Measurements from ENCODE around the gene TIGD6. TPM values are rescaled to one million over a fixed set of nuclear protein-coding genes. Genes with fewer than 3 reads are reported as not detected.
"Not testable (repeated sequence)": the region's sequence is repeated elsewhere in the genome, so short reads cannot be mapped to it uniquely, and the experiment has no call there.

The TIGD6 gene
- total RNA-seq: 2.2 and 2.5 TPM in 2 replicates

DNA sequence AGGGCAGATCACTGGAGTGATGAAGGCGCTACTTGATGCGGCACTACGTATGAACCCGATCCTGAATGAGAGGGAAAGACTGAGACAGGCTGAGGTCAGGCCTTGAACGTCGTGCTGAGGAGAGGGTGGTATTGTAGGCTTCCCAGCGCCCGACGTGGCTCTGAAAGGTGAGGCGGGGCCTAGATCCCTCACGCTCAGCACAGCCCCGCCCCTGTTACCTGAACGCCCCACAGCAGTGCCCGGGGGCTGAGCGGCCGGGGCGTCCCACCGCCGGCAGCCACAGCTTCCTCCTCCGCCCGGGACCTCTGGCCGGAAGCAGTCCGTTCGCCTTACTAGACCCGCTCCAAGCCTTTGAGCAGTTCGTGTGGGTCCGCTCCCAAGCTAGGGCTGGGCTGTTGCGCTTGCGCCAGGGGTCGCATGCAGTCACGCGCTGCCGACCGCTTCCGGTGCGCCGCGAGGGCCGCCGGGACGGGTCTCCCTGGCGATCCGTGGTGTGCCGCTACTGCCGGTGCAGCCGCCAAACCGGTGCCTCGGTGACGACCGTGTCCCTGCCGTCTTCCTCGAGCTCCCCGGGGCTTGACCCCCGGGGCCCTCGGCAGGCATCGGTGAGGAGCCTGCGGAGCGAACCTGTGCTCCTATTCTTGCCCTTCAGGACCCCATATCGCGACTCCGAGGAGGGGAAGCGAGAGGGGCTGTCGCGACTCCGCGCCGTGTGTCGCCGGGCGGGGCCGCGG, at the start of gene TIGD6, which contains the start of gene HMGXB3:
TSS of gene TIGD6 (minus strand) at position 399 of the 734 bp plus-strand sequence. CDS start 4,306 bp downstream, outside the sequence.
TSS of gene HMGXB3 (plus strand) at position 484 of the 734 bp plus-strand sequence. CDS start 4,114 bp downstream, outside the sequence.
- intact Hi-C loops (cut with micrococcal nuclease): loop anchor here (1.0 to 5.0 kb wide), 13 partner anchors 10 to 1772 kb away; partner anchors contain the start of genes CD74, CSNK1A1, G3BP1 and IRGM

DNA sequence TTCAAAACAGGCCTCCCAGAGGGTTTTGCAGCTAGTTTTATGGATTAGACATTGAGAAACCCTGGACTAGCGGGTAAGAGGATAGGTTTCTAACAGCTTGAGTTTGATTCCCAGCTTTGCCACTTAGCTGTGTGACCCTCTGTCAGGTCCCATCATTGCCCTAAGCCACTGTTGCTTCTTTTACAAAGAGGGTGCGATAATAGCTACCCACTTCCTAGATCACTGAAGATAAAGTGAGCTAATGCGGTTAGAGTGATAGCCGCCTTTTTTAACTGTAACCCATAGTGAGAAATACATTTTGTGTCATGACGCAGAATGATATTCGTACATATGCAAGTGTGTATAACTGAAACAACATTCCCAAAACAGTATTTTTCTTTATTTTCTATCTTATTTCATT, 45.6 kb upstream of the TIGD6 start:
- intact Hi-C loops (cut with micrococcal nuclease): no loop called here

GRCh38 chr5:150045549-150045948, 45.1 kb upstream of the TIGD6 start:
- intact Hi-C loops (cut with micrococcal nuclease): no loop called here

DNA sequence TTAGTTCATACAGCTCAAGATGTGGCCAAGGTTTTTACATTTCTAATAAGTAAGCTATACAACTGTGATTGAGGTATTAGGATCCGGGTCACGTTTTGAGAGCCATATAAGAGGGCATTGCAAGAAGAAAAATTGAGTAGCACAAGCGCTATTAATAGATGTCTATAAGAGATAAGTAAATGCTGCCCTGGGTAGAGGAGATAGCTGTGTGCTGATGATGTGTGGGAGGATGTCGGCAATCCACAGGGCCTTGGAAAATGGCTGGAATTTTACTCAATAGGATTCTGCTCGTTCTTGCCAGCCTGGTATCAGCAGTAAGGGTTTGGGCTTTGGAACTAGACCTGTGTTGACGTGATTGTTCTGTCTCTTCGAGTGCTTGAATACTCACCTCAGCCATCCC, 44.3 kb upstream of the TIGD6 start:
- intact Hi-C loops (cut with micrococcal nuclease): loop anchor here (5.0 kb wide), 1 partner anchor 42 kb away; the partner anchor contains the start of genes HMGXB3 and TIGD6

DNA sequence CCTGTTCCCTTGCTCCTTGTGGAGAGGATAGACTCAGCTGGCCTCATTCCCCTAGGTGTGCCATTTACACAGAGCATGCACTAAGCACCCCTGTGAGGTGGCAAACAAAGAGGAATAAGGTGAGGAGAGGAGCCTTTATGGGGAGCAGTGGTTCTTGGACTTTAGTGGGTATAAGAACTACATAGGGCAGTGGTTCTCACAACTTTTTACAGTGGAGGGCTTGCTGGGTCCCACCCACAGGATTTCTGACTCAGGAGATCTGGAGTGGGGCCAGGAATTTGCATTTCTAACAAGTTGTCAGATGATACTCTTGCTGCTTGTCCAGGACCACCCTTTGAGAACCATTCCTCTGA, 43.9 kb upstream of the TIGD6 start:
- intact Hi-C loops (cut with micrococcal nuclease): loop anchor here (5.0 kb wide), 1 partner anchor 42 kb away; the partner anchor contains the start of genes HMGXB3 and TIGD6

- intact Hi-C loops (cut with micrococcal nuclease): loop anchor here (5.0 kb wide), 1 partner anchor 41 kb away; the partner anchor contains the start of genes HMGXB3 and TIGD6
These were observed 43.3 kb upstream of the TIGD6 start for GRCh38 chr5:150043657-150044328.

- intact Hi-C loops (cut with micrococcal nuclease): loop anchor here (5.0 kb wide), 1 partner anchor 40 kb away; the partner anchor contains the start of genes HMGXB3 and TIGD6
These were observed 42.0 kb upstream of the TIGD6 start for GRCh38 chr5:150042459-150042858.

DNA sequence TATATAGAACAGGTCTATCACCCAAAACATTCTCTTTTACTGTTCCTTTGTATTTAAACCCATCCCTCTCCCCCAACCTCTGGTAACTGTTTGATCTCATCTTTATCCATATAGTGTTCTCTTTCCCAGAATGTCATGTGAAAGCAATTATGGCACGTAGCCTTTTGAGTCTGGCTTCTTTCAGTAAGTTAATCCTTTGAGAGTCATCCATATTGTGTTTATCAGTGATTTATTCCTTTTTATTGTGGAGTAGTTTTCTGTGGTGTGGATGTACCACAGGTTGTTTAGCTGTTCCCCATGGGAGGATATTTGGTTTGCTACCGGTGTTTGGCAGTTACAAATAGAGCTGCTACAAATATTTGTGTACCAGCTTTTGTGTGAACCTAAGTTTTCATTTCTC, 38.1 kb upstream of the TIGD6 start:
- intact Hi-C loops (cut with micrococcal nuclease): loop anchor here (5.0 kb wide), 1 partner anchor 179 kb away; no protein-coding TSS in a partner anchor

- intact Hi-C loops (cut with micrococcal nuclease): loop anchor here (5.0 kb wide), 1 partner anchor 181 kb away; no protein-coding TSS in a partner anchor
These were observed 36.1 kb upstream of the TIGD6 start for GRCh38 chr5:150036513-150036912.

- intact Hi-C loops (cut with micrococcal nuclease): loop anchor here (5.0 kb wide), 1 partner anchor 182 kb away; no protein-coding TSS in a partner anchor
These were observed 34.9 kb upstream of the TIGD6 start for GRCh38 chr5:150035139-150035895.

GRCh38 chr5:150034662-150035061, 34.2 kb upstream of the TIGD6 start:
- intact Hi-C loops (cut with micrococcal nuclease): loop anchor here (5.0 kb wide), 1 partner anchor 183 kb away; no protein-coding TSS in a partner anchor

DNA sequence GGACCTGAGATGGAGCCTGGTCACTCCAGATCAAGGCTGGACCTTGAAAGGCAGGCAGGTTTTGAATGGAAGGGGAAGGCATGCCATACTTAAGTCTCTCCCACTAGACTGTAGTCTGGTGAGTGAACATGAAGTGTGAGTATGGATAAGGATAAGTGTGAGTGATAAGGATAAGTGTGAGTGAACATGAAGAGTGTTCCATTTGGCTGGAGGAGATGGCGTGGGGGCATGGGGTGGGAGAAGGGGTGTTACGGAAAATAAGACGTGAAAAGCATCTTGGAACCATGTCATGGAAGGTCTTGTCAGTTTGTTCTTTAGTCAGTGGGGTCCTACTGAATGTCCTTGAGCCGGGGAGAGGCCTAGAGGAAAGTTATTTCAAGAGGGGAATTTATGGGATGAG, 32.9 kb upstream of the TIGD6 start:
- intact Hi-C loops (cut with micrococcal nuclease): no loop called here

GRCh38 chr5:150028047-150028446, 27.6 kb upstream of the TIGD6 start:
- intact Hi-C loops (cut with micrococcal nuclease): not testable (repeated sequence)

GRCh38 chr5:150026682-150027172, 26.3 kb upstream of the TIGD6 start:
- intact Hi-C loops (cut with micrococcal nuclease): no loop called here

DNA sequence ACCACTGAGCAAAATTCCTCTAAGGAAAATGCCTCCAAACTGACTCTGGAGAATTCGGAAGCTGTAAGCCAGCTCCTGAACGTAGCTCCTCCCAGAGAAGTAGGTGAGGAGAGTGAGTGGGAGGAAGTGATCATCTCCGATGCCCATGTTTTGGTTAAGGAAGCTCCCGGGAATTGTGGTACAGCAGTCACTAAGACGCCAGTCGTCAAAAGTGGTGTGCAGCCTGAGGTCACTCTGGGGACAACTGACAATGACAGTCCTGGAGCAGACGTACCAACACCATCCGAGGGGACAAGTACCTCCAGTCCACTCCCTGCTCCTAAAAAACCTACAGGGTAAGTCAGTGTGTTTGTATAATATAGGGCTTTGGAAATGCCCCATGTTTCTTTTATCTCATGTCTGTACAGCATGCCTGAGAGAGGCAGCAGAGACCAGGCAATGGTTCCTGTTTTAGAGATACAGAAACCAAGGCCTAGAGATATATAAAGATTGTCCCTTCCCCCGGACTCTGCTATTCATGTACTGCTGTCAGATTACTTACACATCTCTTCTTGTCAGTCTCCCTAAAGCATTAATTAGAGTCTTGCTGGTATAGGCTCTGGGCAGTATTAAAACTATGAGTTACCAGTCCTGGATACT, 24.0 kb upstream of the TIGD6 start:
- intact Hi-C loops (cut with micrococcal nuclease): no loop called here

GRCh38 chr5:150023136-150023535, 22.7 kb upstream of the TIGD6 start:
- intact Hi-C loops (cut with micrococcal nuclease): no loop called here

GRCh38 chr5:150022681-150023080, 22.2 kb upstream of the TIGD6 start:
- intact Hi-C loops (cut with micrococcal nuclease): no loop called here

- intact Hi-C loops (cut with micrococcal nuclease): no loop called here
These were observed 21.7 kb upstream of the TIGD6 start for GRCh38 chr5:150022158-150022531.

DNA sequence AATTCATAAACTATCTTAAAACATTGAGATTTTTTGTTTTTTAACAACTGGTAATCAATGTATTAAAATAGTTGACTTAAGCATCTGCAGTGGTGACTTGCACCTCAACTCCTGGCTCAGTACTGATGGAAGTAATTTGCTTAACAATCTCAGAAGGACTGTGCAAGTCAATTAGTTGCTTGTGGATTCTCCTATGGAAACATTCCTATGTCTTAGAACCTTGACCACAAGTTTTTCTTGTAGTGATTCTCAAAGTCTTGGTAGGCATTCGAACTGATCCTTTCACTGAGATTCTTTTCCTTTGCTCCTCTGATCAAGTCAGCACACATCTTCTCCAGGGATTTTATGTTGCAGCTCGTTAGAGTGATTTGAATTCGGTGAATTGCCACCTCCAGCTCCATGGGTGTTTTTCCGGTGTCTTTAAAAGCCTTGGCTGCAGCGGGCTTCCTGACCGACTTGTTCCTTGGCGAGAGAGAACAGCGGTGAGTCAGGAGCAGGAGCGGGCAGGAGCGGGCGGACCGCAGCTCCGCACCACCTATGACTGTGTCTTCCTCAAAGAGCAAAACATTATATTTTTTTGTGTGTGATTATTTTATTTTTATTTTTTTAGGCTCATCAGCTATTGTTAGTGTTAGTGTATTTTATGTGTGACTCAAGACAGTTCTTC, 21.2 kb upstream of the TIGD6 start:
- intact Hi-C loops (cut with micrococcal nuclease): no loop called here

DNA sequence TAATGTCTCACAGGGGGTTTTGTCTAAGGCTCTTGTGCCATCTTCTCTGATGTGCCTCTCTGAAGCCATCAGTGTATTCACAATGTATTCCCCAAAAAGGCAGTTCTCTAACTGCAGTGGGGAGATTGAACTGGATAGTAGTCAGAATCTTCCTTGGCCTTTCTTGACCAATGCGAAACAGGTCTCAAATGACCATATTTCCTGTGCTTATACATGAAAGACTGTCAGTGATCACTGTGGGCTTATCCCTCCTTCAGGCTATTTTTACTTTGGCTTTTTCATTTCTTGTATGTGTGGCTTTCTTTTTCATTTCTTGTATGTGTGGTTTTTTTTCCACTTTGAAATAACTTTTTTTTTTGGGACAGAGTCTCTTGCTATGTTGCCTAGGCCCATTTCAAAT, 19.8 kb upstream of the TIGD6 start:
- intact Hi-C loops (cut with micrococcal nuclease): no loop called here
